Measurements from ENCODE around the gene P3H3.
"Not testable (repeated sequence)": the region's sequence is repeated elsewhere in the genome, so short reads cannot be mapped to it uniquely, and the experiment has no call there.

Gene P3H3

GRCh38 chr12:6869049-6870021, 41.1 kb downstream of the P3H3 start:
- DNase-seq, result peak; percentile 32

- not testable (repeated sequence) for DNase-seq
Observed at GRCh38 chr12:6870304-6870703, 42.1 kb downstream of the P3H3 start.

GRCh38 chr12:6871052-6871957, 43.1 kb downstream of the P3H3 start:
- peak; percentile 60 for DNase-seq

- peak; percentile 62 for DNase-seq
Observed at GRCh38 chr12:6872073-6873048, 44.2 kb downstream of the P3H3 start.

GRCh38 chr12:6873094-6874014, 45.1 kb downstream of the P3H3 start, which contains the start of gene SPSB2:
Gene SPSB2, minus strand, starts transcription at chr12:6873303. Its CDS starts 402 bp downstream, at chr12:6872901.
- DNase-seq, result peak; percentile 86

- not testable (repeated sequence) for DNase-seq
Observed at GRCh38 chr12:6874015-6874368, 45.8 kb downstream of the P3H3 start.

GRCh38 chr12:6879824-6880223, 51.6 kb downstream of the P3H3 start:
- DNase-seq, result not testable (repeated sequence)

- DNase-seq, result no peak
Observed at GRCh38 chr12:6883252-6883651, 55.0 kb downstream of the P3H3 start.

- DNase-seq, result no peak
Observed at GRCh38 chr12:6883683-6884082, 55.5 kb downstream of the P3H3 start.

- DNase-seq, result no peak
Observed at GRCh38 chr12:6884539-6884938, 56.3 kb downstream of the P3H3 start.

GRCh38 chr12:6886206-6886999, 58.2 kb downstream of the P3H3 start:
- not testable (repeated sequence) for DNase-seq

GRCh38 chr12:6887460-6887859, 59.3 kb downstream of the P3H3 start:
- DNase-seq, result no peak

GRCh38 chr12:6888360-6888759, 60.2 kb downstream of the P3H3 start:
- no peak for DNase-seq

- not testable (repeated sequence) for DNase-seq
Observed at GRCh38 chr12:6888794-6889193, 60.6 kb downstream of the P3H3 start.

Data from NCI-H226 (cell line).